Epithelial cell of prostate (primary cell): ENCODE results near the gene KRT16.
"Not testable (repeated sequence)": the region's sequence is repeated elsewhere in the genome, so short reads cannot be mapped to it uniquely, and the experiment has no call there.

ENCODE experiments used
- DNase-seq: peaks from one replicate; pipeline ENCODE4 v3.0.0-alpha.2; 2011; ENCODE audit warnings: low read depth, low spot score
- H3K27ac ChIP-seq: fragments of 450-650 bp; 2 replicates; pipeline ENCODE4 v1.5.1; 2017; ENCODE audit warnings: mild to moderate bottlenecking

Gene KRT16

GRCh38 chr17:41592601-41593305 lies 19.8 kb downstream of the KRT16 start:
- H3K27ac ChIP-seq = no peak overlapping the region
- no peak for DNase-seq

DNA sequence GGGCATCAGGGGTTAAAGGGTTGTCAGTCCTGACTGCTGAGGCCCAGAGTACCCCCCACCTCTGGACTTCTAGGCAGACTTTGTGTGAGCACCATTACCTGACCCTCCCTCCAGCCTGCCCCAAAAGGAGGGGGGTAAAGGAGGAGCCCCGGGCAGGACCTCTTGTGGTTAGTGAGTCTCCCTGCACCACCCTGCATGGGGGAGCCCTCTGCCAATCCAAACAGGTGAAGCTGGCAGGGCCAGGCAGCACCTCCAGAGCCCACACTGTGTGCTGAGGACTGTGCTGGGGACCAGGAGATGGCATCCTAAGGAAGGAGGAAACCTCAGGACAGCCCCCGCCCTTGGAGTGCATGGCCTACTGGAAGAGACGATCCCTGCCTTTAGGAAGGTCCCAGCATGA lies 23.3 kb downstream of the KRT16 start:
- DNase-seq = no peak
- no peak overlapping the region for H3K27ac ChIP-seq

GRCh38 chr17:41588126-41588810 lies 24.3 kb downstream of the KRT16 start:
- peak; percentile 33 for DNase-seq
- peak overlapping the region; percentile 98 for H3K27ac ChIP-seq

- peak; percentile 69 for DNase-seq
- H3K27ac ChIP-seq = peak within 1 kb of the TSS; percentile 98
Observed at GRCh38 chr17:41586863-41587495, 25.6 kb downstream of the KRT16 start, which contains the start of gene KRT14. Gene KRT14, minus strand, starts transcription at chr17:41586895. Its CDS starts 61 bp downstream, at chr17:41586834.

- no peak for DNase-seq
- peak overlapping the region; percentile 98 for H3K27ac ChIP-seq
Observed at GRCh38 chr17:41585301-41586056, 27.1 kb downstream of the KRT16 start.

DNA sequence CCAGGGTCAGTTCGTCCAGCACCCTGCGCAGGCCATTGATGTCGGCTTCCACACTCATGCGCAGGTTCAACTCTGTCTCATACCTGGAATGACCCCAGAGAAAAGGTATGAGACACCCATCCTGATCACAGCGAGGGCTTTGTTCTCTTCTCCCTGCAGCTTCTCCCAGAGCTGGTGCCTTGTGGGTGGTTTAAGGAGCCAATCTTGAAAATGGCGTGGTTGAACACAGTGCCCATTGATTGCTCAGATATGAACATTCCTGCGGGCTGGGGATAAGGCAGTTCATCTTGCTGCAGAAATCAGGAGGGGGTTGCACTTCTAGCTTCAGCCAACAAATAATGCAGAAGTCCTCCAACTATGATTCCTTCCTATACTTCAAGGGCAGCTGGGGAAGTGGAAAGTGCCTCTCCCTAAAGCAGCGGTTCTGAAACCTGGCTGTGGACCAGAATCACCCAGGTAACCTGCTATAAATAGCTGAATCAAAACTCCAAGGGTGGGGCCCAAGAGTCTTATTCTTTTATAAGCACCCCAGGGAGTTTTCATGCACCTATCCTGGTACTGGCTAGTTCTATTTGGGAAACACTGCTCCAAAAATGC lies 28.1 kb downstream of the KRT16 start:
- peak overlapping the region; percentile 98 for H3K27ac ChIP-seq
- not testable (repeated sequence) for DNase-seq

DNA sequence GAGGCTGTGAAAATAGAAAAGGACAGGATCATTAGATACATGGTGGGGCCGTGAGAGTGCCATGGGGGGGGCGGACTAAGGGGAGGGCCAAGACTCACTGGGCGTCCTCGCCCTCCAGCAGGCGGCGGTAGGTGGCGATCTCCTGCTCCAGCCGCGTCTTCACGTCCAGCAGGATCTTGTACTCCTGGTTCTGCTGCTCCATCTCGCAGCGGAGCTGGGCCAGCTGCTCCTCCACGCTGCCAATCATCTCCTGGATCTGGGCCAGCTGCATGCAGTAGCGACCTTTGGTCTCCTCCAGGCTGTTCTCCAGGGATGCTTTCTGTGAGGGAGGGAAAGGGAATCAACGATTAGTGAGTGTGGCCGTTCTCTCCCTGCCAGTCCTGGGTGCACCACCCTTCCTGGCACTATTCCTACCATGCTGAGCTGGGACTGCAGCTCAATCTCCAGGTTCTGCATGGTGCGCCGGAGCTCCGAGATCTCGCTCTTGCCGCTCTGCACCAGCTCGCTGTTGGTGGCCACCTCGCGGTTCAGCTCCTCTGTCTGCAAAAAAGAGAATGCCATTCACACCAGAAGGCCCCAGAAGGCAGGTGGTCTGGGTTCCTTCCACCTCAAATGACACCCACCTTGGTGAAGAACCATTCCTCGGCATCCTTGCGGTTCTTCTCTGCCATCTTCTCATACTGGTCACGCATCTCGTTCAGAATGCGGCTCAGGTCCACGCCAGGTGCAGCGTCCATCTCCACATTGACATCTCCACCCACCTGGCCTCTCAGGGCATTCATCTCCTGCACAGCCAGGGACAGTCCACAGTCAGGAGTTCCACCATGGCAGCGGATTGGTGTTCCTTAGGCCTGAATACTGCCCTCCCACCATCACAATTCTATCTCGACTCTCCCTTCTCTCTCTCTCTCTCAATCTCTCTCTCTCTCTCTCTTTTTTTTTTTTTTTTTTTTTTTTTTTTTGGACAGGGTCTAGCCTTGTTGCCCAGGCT lies 29.1 kb downstream of the KRT16 start:
- DNase-seq = peak; percentile 27
- peak overlapping the region; percentile 98 for H3K27ac ChIP-seq

DNA sequence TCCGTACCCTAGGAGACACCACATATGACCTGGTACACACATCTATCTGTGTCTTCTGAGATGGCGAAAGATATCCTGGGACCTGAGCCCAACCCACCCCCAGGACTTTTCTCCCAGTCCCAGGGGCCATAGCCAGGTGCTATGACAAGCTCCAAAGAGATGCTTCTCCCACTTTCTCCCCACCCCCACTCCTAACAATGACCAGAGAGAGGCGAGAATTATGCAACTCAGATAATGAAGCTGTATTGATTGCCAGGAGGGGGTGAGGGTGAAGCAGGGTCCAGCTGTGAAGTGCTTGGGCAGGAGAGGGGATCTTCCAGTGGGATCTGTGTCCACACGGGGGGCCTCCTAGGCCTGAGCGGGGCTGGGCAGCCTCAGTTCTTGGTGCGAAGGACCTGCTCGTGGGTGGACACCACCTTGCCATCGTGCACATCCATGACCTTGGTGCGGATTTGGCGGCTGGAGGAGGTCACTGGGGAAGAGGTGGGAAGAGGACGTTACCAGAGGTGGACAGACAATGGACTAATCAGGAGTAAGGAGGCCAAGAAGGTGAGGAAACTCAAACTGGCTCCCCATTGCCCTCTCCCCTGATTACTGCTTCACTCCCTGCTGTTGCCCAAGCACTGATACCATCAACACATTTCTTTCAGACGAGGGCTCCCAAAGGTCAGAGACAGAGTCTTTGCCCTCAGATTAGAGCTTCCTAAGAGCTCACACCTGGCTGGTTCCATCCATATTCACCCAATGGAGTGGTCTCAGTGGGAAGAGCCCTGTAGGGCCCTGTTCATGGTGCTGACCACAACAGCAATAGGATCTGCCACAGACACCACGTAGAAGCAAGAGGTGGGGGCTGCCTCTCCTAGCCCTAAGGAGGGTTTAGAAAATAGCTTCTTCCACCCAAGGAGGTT lies 30.3 kb downstream of the KRT16 start:
- peak overlapping the region; percentile 98 for H3K27ac ChIP-seq
- peak; percentile 22 for DNase-seq

DNA sequence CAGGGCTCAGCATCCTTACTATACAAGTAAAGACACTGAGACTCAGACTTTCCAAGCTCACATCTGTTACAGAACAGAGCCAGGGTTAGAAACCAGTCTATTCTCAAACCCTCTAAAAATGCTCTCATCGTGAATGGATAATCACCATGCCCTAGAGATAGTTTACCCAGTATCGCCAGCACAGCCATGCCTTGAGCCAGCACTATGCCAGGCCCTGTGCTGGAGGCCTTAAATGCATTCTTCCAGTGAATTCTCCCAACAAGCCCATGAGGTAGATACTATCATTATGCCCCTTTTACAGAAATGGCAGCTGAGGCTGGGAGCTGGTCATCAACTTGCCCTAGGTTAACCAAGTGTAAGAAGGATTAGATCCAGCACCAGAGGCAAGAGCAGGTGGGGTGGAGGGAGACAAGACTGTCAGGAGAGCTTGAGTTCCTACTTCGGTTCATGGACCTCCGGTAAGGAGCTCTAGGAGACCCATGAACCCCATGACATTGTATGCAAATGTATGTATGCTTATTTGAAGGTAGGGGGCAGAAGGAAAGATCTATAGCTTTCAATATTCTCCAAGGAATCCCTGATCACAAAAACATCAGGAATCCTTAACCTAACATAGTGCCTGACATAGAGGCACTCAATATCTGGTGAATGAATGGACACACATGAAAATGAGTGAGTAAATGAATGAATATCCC lies 31.1 kb downstream of the KRT16 start:
- H3K27ac ChIP-seq = peak overlapping the region; percentile 98
- DNase-seq = peak; percentile 55

DNA sequence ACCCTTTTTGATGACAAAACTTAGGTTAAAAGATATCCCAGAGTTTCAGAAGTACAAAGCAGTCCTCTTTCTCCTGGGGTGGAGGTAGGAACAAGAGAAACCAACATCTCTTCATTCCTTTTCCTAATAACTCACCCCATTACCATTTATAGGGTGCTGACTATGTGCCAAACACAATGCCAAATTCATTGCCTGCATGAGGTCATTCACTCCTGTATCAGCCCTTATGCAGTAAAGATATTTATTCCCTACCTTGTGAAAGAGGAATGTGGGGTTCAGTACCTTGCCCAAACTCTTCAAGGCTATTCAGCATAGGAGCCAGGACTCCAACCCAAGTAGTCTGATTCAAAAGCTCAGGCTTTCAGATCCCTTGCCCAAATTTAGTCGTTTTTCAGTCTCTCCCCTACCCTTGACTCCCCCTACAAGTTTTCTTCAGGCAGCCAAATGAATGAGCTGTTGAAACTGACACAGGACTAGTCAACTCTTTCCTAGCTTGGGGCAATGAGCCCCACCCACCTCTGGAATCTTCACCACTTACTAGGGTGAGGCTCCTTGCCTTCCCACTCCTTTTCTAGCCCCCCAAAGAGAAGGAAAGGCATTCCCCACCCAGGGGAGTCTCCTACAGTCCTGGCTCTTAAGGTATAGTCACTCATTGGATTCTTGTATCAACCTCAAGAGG lies 31.7 kb downstream of the KRT16 start:
- DNase-seq = peak; percentile 82
- H3K27ac ChIP-seq = peak overlapping the region; percentile 98

DNA sequence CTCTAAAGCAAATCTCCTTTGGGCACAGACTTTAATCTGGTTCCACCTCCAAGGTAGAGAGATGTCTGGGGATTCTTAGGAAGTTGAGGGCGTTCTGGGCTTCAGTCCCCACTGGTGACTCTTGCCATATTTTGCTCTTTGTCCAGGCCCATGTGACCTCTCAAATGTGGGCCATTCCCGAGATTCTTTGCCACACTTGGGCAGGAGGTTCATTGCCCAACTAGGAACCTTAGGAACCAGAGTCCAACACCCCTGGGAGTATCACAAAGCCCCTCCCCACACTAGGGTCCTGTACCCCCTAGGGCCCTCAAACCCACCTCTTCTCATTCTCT lies 32.4 kb downstream of the KRT16 start:
- peak; percentile 22 for DNase-seq
- peak overlapping the region; percentile 98 for H3K27ac ChIP-seq

GRCh38 chr17:41579484-41580243 lies 32.9 kb downstream of the KRT16 start:
- peak overlapping the region; percentile 98 for H3K27ac ChIP-seq
- DNase-seq = peak; percentile 78

DNA sequence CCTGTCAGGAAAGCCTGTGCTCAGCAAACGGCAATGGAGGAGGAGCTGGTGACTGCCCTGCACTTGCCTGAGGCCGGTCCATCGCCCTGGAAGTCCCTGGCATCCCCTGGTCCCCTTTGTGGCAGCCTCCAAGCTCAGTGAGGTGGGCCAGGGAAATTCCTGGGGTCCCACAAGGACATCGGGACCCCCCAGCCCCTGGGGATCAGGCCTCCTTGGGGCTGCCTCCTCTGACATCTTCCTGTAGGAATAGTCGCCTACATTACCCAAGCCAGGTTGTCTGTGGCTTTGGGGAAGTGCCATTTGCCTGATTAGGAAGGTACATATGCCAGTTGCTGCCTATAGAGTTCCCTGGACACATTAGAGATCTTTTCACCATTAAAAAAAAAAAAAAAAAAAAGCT lies 33.6 kb downstream of the KRT16 start:
- no peak for DNase-seq
- peak overlapping the region; percentile 98 for H3K27ac ChIP-seq

- H3K27ac ChIP-seq = peak overlapping the region; percentile 98
- DNase-seq = no peak
Observed at GRCh38 chr17:41578538-41578937, 34.0 kb downstream of the KRT16 start.

DNA sequence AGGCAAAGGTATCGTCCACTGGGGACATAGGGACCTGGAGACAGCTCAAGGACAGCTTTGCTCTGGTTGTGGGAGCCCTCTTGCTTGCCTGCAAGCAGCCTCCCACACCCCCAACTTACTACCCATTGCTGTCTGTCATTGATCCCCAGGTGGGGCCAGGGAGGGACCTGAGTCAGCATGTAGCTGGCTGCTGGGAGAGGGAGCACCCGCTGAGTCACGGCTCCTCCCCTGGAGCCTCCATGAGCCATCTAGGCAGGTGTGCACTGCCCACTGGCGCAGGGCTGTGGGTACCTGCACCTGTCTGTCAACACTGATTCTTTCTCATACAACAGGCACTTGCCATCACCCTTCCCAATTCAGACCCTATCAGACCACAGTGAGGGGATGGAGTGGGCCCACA lies 35.8 kb downstream of the KRT16 start:
- peak; percentile 44 for DNase-seq
- peak overlapping the region; percentile 5 for H3K27ac ChIP-seq

GRCh38 chr17:41575336-41575735 lies 37.2 kb downstream of the KRT16 start:
- DNase-seq = no peak
- H3K27ac ChIP-seq = no peak overlapping the region
